Stimulated activated CD8-positive, alpha-beta memory T cell treated with anti-CD3 and anti-CD28 coated beads, Interleukin-4, amount 100 ng/mL, for 4 hours (primary cell): ENCODE data around the gene ASCC2.
"Not testable (repeated sequence)": the region's sequence is repeated elsewhere in the genome, so short reads cannot be mapped to it uniquely, and the experiment has no call there.

Experiments
- DNase-seq, 2 donors: peaks; one replicate each; pipeline ENCODE4 v3.0.0-alpha.2; 2020; ENCODE audit warnings: low read depth in 2 of 2, low spot score in 1 of 2

ASCC2 gene

DNA sequence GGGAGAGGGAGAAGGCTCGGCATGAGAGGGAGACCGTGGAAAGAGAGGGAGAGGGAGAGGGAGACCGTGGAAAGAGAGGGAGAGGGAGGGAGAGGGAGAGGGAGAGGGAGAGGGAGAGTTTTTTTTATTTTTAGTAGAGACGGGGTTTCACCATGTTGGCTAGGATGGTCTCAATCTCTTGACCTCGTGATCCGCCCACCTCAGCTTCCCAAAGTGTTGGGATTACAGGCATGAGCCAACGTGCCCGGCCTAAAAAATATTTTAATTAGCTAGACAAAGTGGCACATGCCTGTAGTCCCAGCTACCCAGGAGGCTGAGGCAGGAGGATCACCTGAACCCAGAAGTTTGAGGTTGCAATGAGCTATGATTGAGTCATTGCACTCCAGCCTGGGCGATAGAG lies 21.0 kb upstream of the ASCC2 start:
- DNase-seq, result not testable (repeated sequence)

DNA sequence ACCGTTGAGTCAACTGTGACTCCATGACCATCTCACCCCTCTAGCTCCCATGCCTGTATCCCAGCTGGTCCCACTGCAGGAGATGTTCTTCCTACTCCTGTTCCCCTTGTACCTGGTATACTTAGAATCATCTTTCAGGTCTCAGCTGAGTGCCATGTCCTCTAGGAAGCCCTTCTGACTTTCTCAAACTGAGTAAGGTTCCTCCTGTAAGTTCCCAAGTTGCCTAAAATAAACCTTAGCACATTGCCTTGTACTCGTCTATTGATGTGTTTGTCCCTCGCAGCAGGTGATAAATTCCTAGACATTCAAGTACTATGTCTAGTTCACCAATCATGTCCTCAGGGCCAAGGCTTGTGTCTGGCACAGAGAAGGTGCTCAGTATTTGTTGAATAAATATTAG lies 18.4 kb upstream of the ASCC2 start:
- DNase-seq, result no peak

DNA sequence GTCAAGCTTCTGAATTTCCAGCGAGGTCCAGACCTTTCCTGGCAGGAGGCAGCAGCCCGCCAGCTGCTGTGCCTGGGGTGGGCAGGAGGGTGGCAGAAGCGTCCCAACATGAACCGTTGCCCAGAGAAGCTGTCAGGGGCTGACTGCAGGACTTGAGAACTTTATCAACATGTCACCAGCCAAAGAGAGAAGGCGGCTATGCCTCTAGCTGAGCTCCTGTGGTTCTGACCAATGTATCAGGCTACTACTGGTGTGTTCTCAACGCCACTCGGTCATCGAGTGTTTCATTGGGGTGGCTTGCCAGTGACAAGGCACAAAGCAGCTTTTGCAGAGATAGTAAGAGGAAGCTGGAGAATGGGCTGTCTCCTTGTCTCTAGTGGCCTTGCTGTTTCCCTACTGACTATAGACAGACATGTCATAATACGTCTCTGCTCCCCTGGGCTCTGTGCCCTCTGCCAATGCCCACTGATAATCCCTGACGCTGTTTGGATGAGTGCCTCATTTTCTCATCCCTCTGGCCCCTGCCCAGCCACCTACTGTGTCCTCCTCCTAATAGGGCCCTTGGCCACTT lies 17.6 kb upstream of the ASCC2 start:
- DNase-seq, result no peak

DNA sequence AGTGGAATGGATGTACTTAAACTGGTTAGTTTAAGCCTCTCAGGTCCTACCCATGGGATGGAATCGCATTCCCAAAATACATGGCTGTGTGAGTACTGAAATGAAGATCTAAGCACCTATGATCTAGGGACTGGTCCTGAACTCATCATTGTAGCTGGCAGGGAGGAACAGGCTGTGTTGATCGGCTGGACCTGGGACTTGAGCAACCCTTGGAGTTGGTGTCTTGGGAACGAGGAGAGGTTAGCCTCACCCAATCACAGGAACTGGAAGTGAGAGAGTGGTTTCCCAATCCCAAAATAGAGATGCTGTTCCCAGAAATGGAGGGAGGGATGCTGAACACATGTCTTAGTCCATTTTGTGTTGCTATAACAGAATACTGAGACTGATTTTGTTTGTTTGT lies 16.4 kb upstream of the ASCC2 start:
- DNase-seq, result no peak

DNA sequence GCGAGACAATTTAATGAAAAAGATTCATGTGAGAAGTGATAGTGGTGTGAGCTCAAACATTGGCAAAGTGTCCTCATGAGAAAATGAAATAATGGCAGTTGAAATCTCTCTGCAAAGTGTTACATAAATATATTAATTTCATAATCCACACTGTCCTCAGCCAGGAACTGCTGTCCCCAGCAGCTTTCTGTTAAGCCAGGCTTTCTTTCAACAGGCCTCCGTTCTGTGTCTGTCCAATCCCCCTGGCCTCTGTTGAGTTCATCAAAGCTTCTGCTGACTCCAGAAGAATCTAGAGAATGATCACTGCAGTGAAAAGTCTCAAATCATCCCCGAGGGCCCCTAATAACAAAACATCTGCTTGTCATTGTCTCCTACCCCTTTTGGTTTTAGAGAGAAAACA lies 10.0 kb upstream of the ASCC2 start:
- no peak for DNase-seq

DNA sequence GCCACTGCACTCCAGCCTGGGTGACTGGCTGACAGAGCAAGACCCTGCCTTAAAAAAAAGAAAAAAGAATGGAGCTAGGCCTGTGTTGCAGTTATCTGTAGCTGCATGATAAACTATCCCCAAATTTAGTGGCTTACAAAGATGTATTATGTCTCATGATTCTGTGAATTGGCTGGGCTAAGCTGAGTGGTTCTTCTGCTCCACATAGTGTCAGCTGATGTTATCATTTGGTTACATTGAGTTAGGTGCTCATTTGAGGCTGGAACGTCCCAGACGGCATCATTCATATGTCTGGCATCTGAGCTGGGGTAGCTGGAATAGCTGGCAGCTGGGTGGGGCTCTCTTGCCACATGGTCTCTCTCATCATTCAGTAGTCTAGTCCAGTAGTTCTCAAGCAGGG lies 8.2 kb upstream of the ASCC2 start:
- no peak for DNase-seq

DNA sequence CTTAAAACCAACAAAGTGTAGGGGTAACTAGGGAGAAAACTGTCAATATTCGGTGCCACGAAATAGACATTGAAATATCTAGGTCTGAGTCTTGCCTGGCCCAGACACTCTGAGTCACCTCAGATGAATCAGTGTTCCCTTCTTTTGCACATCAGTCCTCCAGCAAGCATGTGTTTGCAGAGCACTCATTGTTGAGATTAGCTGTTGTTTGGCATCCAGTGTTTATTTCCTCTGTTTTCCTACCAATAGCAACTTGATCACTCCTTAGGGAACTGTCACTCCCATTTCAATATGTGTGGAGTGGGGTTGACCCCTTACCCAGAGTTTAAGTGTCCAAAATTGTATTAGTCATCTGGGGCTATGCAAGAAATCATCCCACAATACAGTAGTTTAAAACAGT lies 4.7 kb upstream of the ASCC2 start:
- DNase-seq, result no peak

DNA sequence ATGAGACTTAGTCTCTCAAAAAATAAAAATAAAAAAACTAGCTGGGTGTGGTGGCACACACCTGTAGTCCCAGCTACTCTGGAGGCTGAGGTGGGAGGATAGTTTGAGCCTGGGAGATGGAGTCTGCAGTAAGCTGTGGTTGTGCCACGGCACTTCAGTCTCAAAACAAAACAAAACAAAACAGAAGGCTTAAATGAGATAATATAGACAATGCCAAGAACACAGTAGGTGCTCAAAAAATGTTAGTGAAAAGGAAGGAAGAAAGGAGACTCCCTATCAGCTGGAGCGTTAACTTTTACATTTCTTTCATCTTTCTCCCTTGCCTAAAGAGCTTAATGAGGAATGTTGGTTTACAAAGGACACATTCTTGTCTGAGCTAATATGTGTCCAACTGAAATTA lies 4.1 kb upstream of the ASCC2 start:
- DNase-seq, result no peak

DNA sequence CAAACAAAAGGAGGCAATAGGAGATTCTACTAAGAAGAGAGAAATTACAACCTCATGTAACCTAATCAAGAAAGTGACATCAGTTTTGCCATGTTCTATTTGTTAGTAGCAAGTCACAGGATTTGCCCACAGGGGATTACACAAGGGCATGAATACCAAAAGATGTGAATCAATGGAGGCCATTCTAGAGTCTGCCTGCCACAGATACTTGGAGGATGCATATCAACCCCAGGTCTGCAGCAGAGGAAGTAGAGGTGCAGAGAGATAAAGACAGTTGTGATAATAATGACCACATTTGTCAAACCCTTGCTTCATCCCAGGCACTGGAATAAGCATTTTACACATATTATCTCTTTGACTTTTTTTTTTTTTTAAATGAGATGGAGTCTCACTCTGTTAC lies 2.4 kb upstream of the ASCC2 start:
- no peak for DNase-seq

DNA sequence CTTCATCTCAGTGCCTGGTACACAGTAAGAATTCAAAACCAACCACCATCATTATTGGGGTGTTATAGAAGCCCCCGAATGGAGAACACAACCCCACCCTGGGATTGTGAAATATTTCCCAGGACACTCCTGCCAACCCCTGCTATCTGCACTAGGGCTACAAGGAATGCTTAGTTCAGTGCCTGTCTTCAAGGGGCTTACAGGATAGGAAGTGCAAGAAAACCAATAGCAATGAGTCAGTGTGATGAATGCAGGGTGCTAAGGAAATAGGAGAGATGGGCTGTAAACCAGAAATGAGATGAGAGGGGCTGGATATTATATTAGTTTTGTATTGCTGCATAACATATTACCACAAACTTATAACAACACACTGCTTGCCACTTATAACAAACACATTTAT lies 965 bp upstream of the ASCC2 start:
- no peak for DNase-seq

DNA sequence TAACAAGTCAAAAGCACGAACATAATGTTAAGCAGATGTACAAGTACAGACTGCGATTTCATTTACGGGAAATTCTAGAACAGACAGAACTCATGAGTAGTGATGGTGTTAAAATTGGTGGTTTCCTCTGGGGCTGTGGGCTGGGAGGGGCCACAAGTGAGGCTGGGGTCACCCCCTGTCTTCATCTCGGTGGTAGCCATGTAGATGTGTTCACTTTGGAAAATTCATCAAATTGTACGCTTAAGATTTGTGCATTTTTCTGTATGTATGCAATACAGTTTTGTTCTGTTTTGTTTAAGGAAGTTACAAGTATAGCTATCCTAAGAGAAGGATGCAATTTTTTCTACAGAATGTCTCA lies 504 bp upstream of the ASCC2 start:
- no peak for DNase-seq

DNA sequence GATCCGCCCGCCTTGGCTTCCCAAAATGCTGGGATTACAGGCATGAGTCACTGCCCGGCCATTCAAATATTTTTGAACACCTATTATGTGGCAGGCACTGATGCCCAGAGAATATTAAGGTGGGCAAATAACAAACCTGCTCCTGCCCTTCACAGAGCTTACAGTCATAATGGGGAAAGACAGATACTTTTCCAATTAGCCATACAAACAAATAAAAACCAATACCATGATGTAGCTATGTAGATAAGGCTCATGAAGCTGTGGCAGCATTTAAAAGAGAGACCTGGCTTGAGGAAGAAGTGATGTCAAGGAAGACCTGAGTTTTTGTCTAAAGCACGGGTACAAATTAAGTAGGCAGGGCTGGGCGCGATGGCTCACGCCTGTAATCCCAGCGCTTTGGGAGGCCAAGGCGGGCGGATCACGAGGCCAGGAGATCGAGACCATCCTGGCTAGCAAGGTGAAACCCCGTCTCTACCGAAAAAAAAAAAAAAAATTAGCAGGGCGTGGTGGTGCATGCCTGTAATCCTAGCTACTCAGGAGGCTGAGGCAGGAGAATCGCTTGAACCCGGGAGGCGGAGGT lies 1.2 kb downstream of the ASCC2 start:
- not testable (repeated sequence) for DNase-seq

DNA sequence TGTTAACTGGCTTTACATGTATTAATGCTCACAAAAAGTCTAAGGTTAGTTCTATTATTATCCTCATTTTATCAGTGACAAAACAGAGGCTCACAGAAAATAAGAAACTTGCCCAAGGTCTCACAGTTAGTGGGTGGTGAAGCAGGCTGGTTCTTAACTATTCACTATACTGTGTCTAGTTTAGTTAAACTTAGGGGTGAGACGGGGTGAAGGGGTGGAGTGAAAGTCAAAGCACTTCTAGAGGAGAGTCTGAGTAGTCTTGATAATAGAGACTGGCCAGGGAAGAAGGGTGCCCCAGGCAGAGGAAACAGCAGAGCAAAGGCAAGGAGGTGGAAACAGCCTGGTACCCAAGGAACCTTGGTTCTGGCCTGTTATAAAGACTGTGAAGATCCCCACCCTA lies 4.0 kb downstream of the ASCC2 start:
- no peak for DNase-seq

DNA sequence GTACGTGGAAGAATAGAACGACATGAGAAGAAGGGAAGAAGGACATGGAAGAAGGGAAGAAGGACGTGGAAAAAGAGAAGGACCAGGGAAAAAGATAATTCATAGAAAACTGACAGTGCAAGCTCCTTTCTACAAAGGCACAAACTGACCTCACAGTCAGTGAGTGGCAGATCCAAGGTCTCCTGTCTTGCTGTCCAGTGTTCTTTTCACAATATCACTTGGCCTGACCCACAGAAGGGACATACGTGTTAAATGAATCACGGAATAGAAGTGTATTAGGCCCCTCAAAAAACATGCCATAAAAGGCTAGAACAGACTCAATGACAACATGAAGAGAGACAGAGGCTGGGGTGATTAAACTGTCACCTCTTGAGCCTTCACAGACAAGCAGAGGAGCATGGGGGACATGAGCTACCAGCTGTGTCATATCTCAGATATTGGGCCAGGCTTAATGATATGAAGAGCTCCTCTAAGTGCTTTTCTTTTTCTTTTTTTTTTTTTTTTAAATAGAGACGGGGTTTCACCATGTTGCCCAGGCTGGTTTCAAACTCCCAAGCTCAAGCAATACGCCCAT lies 4.6 kb downstream of the ASCC2 start:
- DNase-seq, result no peak

DNA sequence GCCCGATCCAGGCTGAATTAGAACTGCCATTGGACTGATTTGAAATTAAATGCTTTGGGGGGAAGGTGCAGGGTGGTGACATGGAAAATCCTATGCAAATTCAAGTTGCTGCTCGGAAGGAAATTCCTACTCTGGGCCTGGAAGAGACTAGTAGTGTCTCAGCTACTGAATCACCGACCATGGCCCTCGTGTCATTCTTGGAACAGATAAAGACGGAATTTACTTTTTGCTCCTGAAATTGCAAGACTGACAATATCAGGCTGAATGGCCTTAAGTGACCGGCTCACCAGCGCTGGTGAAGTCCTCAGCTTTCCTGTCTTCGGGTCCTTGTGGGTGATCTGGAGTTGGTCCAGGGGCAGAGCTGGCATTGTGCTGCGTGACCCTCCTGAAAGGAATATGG lies 6.1 kb downstream of the ASCC2 start:
- no peak for DNase-seq

DNA sequence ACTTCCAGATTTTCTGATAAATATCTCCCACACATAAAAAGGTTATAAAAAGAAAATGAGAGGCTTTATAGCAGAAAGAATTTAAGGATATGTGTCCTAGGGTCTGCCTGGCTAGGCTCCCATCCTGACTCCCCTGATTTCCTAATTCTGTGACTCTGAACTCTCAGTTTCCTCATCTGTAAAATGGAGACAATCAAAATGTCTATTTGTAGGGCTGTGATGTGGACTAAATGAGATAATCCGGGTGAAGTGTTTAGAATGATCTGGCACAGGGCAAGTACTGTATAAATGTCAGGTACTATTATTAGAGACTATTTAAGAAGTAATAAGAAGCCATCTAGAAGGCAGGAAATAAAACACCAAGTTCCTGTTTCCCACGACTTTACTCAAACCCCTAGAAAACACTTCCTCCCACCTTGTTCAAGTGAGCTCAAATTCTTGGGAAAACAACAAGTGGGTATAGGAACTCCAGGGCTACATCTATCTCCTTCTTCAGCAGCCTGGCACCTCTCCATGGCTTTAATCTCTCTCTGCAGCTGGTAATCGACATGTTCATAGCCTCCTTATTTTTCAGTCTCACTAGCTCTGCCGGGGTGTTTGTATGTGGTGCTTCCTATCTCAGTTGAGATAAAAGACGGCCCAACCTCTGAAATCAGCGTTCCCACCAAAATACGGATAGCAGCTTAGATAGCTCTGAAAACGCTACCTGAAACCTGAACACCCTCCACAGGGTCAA lies 6.7 kb downstream of the ASCC2 start:
- DNase-seq, result no peak

DNA sequence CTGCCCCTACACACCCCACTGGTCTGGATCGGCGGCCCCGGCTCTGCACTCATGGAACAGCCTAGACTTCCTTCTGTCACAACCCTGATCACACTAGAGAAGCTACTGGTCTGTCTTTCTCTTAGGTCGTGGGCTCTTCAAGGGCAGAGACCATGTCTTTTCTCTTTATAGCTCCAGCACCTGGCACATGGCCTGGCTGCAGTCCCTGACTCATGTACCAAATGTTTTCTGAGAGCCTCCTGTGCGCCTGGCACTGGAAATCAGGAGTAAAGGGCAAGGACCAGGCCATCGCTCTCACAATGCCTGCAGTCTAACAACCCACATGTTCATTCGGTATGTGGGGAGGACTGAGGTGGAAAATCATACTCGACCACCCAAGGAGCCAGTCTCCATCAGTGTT lies 7.5 kb downstream of the ASCC2 start:
- no peak for DNase-seq

DNA sequence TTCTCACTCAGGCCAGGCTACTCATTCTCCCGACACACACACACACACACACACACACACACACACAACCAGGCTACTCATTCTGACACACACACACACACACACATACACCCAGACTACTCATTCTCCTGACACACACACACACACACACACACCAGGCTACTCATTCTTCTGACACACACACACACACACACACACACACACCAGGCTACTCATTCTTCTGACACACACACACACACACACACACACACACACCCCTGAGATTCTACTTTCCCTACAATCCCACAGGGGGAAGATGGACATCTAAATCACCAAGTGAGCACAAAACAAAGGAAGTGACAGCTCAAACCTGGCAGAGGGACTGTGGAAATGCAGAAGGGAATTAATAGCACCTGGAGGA lies 10.3 kb downstream of the ASCC2 start:
- not testable (repeated sequence) for DNase-seq

DNA sequence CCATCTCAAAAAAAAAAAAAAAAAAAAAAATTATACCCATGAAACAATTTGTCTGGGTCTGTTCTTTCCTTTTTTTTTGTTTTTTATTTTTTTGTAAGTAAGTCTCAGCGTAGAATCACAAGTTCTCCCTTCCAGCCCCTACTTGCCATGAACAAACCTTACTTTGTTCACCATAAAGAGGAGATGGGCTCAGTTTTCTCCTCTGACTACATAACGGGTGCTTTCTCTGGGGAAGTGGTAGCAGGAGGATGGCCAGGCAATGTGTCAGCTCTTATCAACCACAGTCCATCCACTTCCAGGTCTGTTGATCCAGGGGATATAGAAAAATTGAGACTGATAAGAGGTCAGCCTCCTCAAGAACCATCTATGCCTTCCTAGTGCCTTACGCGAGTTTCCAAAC lies 11.0 kb downstream of the ASCC2 start:
- no peak for DNase-seq

DNA sequence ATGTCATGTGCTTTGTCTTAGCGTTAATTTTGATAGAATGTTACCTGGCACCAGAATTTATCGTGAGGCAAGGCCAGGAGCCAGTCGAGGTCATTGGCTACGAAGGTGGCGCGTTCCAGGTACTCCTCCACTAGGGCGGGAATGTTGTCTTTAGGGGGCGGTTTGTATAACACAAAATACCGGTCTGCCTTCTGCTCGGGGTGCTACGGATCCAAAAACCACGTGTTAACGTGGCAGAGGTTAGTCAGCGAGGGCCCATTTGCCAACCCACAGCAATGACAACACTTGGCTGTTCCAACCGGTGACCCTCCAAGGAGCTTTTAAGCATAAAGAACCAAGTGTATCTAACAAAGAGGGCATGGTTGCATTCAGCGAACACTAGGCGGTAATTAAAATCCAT lies 12.5 kb downstream of the ASCC2 start:
- DNase-seq, result no peak

DNA sequence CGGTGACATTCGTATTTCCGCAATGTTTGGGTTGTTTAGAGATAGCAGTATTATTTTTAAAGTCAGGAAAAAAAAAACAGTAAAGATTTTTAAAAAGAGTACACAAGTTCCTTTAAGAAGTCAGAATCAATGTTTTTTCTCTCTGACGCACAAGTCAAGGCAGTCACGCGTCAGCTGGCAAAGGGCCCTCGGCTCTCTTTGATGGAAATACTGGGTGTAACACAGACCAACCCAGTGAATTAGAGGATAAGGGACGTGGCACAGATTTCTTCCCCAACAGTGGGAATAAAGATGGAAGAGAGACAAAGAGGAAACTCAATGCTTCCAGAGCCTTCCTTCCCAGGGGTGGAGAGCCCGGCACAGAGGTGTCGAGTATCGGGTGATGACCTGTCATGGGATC lies 13.4 kb downstream of the ASCC2 start:
- no peak for DNase-seq

DNA sequence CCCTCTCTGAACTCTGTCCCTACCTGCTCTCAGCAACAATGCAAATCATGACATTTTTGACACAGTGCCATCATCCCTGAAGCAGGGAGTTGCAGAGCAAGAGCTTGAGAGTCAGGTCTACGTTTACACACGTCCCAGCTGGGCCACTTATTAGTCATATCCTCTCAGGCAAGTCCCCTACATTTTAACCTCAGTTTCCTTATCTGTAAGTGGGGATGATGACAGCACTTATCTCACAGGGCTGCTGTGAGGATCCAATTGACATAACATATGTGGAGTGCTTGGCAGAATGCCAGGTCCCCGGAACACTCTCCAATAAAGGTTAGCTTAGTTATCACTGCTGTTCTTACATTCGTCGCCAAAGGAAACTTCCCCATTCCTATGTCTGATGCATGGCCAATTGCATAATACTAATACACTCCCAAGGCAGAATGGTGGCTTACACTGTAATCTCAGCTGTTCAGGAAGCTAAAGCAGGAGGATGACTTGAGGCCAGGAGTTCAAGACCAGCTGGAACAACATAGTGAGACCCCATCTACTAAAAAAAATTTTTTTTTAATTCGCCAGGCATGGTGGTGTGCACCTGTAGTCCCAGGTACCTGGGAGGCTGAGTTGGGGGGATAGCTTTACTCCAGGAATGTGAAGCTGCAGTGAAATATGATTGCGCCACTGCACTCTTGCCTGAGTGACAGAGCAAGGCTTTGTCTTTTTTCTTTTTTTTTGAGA lies 16.6 kb downstream of the ASCC2 start:
- no peak for DNase-seq
